Activated T-cell treated with anti-CD3 and anti-CD28 coated beads, Interleukin-2, amount 50 U/mL, for 1 hour (primary cell): ENCODE measurements around the gene LRIT1.

Source experiments
- DNase-seq: peaks from one replicate; pipeline ENCODE4 v3.0.0-alpha.2; 2020

LRIT1 gene

DNA sequence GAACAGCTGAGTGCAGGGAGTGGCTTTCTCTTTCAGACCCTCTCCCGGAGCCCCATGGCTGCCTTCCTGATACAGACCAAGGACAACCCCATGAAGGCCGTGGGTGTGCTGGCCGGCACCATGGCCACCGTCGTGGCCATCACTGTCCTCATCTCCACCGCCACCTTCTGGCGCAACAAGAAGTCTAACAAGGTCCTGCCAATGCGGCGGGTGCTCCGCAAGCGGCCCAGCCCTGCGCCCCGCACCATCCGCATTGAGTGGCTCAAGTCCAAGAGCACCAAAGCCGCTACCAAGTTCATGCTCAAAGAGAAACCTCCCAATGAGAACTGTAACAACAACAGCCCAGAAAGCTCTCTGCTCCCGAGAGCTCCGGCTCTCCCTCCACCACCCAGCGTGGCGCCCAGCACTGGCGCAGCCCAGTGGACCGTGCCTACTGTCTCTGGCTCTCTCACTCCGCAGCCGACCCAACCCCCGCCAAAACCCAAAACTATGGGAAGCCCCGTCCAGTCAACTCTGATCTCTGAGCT, 27.2 kb downstream of the LRIT1 start:
- DNase-seq, result no peak

DNA sequence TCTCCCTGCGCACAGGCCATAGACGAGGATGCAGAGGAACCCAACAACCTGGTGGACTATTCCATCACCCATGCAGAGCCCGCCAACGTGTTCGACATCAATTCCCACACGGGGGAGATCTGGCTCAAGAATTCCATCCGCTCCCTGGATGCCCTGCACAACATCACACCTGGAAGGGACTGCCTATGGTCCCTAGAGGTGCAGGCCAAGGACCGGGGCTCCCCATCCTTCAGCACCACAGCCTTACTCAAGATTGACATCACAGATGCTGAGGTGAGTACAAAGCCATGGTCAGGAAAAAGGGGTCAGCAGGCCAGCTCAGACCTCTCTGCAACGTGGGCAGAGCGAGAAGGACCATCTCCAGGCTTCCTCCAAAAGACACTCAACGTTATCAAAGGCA, 28.3 kb downstream of the LRIT1 start:
- no peak for DNase-seq

DNA sequence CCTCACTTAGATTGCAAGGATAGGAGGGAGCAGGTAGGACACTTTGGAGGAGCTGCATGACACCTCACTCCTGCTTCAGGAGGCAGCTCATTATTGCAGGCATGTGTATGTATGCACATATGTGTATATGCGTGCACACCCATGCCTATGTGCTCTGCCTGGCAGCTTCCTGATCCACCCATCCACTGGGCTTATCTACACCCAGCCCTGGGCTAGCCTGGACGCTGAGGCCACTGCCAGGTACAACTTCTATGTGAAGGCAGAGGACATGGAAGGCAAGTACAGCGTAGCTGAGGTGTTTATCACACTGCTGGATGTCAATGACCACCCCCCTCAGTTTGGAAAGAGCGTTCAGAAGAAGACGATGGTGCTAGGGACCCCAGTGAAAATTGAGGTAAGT, 29.3 kb downstream of the LRIT1 start:
- no peak for DNase-seq

DNA sequence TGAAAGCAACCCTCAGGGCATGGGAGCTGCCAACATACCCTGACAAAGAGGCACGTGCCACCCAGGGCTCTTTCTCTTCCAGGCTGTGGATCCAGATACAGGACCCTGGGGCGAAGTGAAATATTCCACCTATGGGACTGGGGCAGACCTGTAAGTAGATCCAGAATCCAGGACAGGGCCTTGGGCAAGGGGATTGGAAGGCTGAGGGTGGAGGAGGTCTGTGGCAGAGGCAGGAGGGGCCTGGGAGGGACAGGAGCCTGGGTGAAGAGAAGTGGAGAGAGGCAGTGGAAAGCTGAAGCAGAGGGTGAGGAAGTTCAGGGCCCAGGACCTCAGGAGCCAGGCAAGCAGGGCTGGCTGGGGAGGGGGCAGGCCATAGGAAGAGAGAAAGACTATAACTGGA, 29.8 kb downstream of the LRIT1 start:
- no peak for DNase-seq

DNA sequence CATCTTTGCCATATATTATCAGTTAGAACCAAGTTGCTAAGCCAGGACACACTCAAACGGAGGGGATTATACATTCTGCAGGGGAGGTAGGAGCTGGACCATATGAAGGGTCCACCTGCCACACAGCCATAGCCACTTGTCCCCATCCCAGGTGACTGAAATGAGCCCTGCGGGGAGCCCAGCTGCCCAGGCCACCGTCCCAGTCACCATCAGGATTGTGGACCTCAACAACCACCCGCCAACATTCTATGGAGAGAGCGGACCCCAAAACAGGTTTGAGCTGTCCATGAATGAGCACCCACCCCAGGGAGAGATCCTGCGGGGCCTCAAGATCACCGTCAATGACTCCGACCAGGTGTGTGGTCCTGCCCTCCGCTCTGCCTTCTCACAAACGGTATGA, 33.3 kb downstream of the LRIT1 start:
- no peak for DNase-seq

DNA sequence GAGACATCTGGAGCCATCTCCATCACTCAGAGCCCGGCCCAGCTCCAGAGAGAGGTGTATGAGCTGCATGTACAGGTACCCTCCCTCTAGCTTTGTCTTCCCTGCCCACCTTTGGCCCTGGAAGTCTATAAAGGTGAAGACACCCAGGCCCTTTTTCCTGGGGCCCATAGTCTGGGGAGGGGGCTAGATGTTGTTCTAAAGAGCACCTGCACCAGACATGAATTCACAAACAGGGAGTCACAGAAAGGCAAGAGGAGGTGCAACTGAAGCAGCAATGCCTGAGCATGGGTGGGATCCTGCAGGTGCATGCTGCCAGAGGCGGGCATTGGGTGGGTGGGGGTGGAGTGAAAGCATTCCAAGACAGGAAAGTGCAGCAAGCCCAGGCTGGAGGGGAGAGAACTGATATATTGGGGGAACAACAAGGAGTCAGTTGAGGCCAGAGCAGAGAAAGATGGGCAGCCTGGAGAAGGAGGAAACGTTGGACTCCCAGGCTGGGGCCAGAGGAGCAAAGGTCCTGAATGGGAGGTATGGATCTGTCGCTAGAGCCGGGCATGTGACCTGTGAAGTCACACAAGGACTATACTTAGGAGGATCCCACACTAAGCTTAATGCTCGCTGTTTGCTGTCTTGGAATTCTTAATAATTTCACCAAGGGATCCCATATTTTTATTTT, 35.4 kb downstream of the LRIT1 start:
- no peak for DNase-seq

DNA sequence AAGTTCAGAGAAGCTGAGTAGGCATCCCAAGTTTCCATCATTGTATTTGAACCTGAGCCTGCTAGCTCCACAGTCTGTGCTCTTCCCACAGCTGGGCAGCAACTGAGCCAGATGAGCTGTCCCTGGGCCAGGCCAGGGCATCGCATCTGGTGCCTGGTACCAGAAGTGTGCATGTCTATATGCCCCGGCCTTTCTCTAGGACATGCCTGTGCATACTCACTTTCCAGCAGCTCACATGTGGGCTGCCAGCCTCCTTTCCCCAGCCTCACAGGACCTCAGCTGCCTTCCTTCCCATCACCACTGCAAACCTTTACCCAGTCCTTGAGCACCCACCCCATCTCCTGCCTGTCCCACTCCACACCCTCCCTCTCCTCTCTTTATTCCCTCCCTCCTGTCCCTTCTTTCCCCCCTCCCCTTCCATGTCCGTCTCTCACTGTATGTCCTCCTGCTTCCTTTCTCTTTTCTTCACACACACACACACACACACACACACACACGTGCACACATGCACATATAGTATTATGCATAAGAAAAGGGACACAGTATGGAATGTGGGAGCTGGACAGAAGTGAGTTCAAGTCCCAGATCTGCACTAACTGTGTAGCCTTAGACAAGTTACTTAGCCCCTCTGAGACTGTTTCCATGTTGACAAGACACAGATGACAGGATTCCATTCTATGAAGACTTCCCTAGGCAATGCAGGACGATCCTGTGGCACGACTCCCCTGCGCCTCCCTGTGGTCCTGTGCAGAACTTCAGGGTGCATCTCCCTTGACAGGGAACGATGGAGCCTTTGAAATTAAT, 36.1 kb downstream of the LRIT1 start:
- DNase-seq, result peak; percentile 73

DNA sequence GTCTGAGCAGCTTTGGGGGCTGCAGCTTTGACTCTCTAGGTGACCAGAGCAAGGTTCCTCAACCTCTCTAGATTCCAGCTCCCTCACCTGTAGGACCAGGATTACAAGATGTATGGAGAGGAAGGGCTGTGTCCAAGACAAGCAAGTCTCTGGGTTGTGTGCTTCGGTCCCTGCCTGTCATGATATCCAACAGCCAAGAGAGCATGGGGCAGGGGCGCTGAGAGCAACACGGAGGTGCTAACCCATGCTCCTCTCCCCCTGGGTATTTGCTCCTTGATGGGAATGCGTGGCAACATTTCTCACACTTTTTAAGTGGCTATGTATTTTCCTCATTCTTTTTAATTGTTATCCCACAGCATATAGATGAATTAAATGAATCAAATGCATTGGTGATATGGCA, 36.7 kb downstream of the LRIT1 start:
- no peak for DNase-seq

DNA sequence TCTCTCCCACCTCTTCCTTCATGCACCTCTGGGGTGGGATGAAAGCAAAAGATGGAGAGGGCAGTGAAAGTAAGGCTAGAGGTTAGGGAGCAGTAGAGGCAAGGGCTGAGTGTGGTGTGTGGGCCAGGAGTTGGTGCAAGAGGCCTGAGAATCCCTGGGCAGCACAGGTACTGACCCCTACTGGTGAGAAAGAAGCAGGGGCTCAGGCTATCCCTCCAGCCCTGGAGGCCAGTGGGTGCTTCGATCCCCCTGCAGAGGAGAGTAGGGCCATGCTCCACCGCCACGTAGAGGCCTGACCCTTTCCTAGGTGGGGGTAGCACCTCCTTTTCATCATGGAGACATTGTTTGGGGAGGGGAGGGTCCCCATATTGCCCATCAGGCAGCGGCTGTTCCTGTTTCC, 37.2 kb downstream of the LRIT1 start:
- DNase-seq, result no peak

DNA sequence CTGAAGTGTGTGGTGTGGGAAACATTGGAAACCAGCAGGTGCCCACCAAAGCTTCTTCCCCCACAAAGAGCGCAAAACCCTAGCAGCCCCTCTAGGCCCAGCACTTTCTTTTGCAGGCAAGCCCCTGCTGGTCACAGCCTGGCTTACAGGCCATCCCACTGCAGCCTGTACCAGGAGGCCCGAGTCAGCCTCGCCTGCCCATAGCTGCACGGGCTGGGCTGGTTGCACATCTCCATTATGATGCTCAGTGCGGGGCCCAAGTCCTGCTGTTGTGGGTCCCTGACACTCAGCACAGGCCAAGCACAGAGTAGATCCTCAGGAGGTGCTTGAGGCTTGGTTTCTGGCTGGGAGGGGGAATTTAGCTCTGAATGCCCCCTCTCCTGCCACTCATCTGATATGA, 39.0 kb downstream of the LRIT1 start:
- DNase-seq, result no peak

DNA sequence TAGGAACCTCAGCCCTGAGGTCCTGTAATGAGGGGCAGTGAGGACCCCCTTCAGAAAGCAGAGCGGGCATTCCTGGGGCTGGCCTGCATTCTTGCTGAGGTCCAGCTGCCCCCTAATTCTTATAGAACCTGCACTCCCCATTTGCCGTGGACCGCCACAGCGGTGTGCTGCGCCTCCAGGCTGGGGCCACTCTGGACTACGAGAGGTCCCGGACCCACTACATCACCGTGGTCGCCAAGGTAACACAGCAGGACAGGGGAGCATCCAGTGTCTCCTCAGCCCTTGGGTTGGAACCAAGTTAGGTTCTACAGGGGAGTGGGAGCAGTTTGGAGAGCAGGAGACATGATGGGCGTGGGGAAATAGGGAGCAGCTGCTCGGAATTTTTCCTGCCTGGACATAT, 39.7 kb downstream of the LRIT1 start:
- DNase-seq, result no peak

DNA sequence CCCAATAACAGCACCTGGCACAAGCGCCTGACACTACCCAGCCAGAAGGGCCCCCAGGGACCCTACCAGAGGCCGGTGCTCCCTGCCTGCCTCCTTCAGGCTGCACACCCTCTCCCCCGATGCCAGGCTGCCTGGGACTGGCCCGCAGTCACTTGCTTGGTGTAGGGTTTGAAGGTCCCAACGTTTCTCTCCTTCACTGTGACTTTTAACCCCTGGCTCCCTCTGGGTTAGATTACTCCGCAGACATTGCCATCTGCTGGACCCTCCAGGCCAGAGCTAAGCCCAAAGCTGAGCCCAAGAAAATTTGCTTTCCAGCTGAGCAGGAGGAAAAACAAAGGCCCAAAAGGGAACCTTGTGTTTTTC, 40.1 kb downstream of the LRIT1 start:
- no peak for DNase-seq

DNA sequence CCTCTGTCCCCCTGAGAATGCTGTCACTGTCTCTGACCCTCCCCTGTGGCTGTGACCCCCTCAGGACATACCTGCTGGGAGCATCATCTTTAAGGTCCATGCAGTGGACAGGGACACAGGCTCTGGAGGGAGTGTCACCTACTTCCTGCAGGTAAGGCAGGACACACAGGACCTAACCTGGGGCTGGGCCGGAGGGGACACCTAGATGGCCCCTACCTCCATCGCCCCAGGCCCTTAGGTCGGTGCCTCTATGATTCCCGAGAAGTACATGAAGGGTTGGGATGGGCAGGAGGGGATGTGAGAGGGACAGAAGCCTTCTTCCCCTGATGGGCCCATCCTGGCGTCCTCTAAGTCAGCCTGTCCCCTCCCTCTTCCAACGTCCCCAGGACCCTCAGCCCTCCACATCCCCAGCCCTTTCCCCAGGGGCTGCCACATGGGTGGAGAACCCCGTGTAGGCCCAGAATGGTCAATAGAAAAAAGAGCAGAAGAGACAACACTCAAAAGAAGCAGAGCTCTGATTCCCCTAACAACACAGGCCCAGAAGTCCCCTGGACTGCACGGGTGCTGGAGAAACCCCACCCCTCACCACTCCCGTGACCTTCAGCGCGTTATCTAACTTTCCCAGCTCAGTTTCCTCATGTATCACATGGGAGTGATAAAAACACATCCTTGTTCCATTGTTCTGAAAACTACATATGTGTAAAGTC, 40.7 kb downstream of the LRIT1 start:
- no peak for DNase-seq

DNA sequence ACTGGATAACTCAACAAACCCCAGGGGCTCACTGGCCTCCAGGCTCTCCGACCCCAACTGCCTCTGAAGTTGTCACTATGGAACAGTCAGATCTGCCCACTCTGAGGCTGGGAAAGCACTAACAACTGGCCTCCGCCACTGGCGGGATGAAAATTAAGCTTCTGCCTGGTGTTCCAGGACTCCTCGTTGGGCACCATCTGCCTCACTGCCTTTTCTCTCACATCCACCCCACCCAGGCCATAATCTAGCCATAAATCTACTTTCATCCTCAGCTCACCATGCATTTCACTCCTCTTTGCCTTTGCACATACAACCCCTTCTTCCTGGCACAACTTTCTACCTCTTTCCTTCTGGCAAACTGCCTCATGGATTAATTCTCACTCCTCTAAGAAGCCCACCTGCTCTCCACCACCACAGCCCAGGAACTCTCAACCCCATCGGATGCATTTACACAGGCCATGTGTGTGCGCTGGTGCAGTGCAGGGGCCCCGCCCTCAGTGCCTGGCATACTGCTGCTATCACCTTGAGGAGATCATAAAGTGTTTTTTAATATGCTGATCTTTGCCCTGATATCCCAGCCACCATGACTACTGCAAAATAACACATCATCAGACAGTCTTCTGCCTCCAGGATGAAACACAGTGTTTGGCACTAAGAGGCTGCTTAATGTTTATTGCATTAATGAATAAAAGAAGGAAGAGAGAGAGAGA, 43.0 kb downstream of the LRIT1 start:
- no peak for DNase-seq

DNA sequence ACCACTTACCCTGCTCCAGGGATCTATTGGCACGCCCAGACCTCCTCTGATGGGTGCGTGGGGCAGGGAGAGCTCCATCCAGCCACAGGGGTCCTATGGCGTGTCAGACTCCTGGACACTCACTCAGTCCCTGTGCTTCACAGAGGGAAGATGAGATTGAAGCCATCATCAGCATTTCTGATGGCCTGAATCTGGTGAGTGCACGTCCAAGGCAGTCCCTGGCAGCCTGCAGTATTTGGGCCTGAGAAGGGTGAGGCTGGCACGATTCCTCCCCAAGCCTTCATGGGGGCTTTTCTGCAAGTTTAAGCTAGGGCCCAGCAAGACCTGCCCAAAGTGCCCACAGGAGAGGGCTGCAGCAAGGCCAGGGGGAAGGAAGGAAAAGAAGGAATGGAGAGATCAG, 43.7 kb downstream of the LRIT1 start:
- DNase-seq, result no peak

DNA sequence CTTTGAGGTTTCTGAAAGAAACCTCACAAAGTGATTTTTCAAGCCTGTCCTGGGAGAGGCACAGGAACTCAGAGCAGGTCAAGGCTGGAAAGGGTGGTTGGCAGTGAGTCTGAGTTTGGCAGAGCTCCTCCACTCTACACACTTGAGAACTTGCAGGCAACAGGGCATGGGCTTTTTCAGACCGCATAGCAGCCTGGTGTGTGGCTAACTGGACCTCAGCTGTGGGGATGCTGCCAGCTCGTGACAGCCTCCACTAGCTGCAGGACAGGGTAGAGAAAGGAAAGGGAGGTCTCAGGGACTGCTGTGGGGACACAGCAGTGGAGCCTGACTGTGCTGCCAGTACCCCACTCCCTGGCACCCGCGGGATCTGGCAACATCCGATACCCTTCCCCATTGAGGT, 44.4 kb downstream of the LRIT1 start:
- DNase-seq, result no peak

DNA sequence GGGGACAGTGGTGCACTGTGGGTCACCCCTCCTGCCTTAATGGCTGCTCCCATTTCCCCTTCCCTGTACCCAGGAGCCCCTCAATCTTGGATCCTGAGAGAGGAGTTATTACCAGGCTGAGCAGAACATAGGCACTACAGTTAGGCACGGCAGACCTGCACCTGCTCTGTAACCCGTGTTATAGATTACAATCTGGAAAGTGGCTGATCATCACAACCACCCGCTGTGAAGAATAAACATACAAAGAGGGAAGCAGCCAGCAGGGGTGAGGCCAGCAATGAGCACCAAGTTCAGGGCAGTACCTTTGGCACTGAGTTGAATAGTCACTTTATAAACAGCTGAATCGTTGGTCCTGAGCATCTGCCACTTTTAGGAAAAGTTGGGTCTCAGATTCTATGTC, 45.3 kb downstream of the LRIT1 start:
- DNase-seq, result no peak

DNA sequence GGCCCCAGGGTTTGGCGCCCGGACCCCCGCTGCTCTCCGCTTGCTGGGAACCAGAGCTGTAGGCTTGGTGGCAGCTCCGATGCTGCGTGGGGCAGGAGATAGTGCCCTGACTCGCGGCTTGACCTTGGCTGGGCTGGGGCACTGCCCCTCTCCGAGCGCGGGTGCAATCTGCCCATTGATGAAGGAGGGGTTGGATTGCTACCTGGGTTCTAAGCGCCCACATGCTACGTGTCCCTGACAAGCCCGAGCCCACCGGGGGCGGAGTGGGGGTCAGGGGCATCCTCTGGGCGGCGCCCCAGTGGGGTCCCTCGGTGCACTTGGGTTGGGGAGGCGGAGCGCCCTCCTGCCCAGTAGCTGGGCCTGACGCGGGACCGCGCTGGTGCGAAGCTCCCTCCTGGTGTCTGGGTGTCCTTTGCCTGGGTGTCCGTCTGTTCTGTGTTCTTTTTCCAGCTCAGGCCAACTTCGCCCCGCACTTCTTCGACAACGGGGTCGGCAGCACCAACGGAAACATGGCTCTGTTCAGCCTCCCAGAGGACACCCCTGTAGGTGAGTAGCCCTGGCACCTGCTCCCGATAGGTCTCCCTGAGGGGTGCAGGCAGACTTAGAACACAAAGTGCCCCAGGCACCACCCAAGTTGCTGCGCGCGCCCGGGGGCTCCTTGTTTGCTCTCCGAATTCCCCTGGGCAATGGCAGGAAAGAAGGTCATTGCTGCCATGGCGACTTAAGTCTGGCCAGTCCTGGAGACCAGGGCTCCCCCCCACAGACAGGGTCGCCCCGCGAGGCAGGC, 46.1 kb downstream of the LRIT1 start:
- no peak for DNase-seq

DNA sequence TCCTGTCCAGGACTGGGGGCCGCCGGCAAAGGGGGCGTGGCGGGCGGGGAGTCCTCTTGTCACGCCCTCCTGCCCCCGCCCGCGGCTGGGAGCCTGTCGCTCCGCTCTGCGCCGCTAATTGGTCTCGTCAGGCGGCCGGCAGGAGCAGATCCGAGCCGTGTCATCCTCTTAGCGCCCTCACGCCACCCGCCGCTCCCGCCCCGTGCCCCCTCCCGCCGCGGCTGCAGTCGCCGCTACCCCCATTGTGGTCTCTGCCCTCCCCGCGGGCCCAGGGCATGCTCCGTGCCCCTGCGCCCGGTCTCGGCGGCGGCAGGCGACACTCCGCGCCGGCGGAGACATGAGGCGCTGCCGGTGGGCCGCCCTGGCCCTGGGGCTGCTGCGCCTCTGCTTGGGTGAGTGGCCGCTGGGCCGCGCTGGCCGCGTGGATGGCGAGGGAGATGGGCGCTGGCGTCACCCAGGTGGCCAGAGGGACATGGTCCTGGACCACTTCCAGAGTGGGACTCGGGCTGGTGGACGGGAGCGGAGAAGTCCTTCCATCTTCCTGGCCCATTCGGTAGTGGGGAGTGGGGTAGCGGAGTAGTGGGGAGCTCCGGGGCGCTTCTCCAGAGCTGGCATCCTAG, 46.8 kb downstream of the LRIT1 start, which contains the start of gene CDHR1:
Gene CDHR1 (plus strand): TSS at position 114 of the 620 bp plus-strand sequence. CDS start 224 bp downstream, at position 338.
- DNase-seq, result peak; percentile 54

DNA sequence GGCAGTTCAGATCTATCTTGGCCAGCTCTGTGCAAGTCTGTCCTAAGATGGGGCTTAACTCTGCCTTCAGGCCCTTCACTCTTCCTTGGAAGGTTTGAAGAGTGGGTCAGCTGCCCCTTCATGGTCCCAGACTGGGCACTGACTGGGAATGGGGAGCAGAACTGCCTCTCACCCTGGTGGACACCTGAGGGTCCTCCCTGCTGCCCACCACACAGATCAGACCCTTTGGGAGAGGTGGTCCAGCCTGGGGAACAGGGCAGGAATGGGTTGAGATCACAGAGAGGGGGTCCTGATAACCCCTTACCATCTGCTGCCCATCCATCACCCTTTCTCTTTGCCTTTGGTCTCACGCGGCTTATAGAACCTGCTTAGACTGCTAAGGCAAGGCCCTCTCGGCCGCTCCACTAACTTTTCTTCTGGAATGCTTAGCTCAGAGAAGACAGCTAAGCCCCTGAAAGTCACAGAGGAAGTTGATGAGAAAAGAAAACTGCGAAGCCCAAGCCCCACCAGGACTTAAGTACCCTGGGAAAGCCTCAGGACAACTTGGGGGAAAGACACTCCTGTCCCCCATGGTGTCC, 47.4 kb downstream of the LRIT1 start:
- no peak for DNase-seq

DNA sequence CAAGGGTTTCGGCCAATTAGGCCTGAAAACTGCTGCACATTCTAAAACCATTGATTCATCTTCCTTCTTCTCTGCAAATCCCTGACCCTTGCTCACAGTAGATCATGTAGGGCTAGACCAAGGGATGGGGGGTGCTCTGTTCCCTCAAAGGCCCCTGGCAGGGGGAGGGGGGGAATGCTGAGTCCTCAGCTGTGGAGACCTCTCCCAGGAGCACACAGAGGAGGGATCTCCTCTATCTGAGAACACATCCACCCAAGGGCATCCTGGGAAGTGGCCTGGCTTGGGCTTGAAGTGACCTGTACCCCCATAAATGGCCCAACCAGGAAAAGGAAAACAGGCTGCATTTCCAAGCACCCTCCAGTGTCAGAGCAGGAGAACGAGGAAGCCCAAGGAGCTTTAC, 48.0 kb downstream of the LRIT1 start:
- no peak for DNase-seq
